Breast epithelium (tissue), 3 donors: Measurements from ENCODE around the gene EDRF1.

ENCODE experiments used
- POLR2A ChIP-seq: fragments of 450-650 bp; IDR thresholded peaks from one replicate; pipeline ENCODE4 v1.6.1; 2016; ENCODE audit warnings: antibody characterized with exemption, mild to moderate bottlenecking, moderate library complexity
- TF ChIP-seq, protein P1 (sequence below), 3 donors: fragments of 450-650 bp; IDR thresholded peaks; one replicate each; pipeline ENCODE4 v1.5.1; 2016 to 2017; ENCODE audit warnings: antibody characterized with exemption in 3 of 3, mild to moderate bottlenecking in 3 of 3, moderate library complexity in 3 of 3

DNA sequence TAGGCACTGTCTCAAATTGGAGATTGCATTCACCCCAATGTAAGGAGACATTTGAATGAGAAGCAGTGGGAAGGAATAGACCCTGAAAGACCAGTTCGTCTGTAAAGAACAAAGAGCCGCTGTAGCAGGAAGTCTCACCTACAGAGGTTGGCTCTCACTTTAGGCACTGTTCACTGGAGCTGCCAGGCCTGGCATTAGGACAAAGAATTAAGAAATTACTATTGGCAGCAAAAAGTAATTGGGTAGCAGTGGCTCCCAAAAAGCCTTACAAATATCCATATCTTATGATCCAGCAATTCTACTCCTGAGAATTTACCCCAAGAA is 26.0 kb upstream of the EDRF1 start:
- TF ChIP-seq, protein P1, sequence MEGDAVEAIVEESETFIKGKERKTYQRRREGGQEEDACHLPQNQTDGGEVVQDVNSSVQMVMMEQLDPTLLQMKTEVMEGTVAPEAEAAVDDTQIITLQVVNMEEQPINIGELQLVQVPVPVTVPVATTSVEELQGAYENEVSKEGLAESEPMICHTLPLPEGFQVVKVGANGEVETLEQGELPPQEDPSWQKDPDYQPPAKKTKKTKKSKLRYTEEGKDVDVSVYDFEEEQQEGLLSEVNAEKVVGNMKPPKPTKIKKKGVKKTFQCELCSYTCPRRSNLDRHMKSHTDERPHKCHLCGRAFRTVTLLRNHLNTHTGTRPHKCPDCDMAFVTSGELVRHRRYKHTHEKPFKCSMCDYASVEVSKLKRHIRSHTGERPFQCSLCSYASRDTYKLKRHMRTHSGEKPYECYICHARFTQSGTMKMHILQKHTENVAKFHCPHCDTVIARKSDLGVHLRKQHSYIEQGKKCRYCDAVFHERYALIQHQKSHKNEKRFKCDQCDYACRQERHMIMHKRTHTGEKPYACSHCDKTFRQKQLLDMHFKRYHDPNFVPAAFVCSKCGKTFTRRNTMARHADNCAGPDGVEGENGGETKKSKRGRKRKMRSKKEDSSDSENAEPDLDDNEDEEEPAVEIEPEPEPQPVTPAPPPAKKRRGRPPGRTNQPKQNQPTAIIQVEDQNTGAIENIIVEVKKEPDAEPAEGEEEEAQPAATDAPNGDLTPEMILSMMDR (IDR thresholded peaks at IDR 0.05) = no peak
- TF ChIP-seq POLR2A = no peak
